Liver (tissue), 9 donors: ENCODE data around the gene CREB1. TPM values are rescaled to one million over a fixed set of nuclear protein-coding genes. Genes with fewer than 3 reads are reported as not detected.

Experiments
- DNase-seq: peaks from one replicate; pipeline ENCODE4 v3.0.0-alpha.2; 2017; ENCODE audit warnings: low spot score
- H3K27ac ChIP-seq, 2 donors: one replicate each; pipeline ENCODE4 v1.7.0; 2013; ENCODE audit warnings: inconsistent platforms in 2 of 2, low read length in 2 of 2, control low read depth in 1 of 2, low read depth in 1 of 2, mild to moderate bottlenecking in 1 of 2
- H3K27me3 ChIP-seq, 4 donors: one replicate each; pipeline versions ENCODE4 v1.6.1 to v1.7.0; 2013; ENCODE audit warnings: low read length in 3 of 4, inconsistent platforms in 1 of 4, mild to moderate bottlenecking in 1 of 4, moderate library complexity in 1 of 4; ENCODE audit not compliant: control insufficient read depth in 4 of 4, insufficient read depth in 4 of 4
- H3K36me3 ChIP-seq, 4 donors: one replicate each; pipeline versions ENCODE4 v1.6.1 to v1.7.0; 2013; ENCODE audit warnings: low read length in 3 of 4, mild to moderate bottlenecking in 3 of 4, low read depth in 1 of 4, moderate library complexity in 1 of 4; ENCODE audit not compliant: control insufficient read depth in 4 of 4, insufficient read depth in 3 of 4
- H3K4me1 ChIP-seq, 4 donors: one replicate each; pipeline versions ENCODE4 v1.6.1 to v1.7.0; 2013; ENCODE audit warnings: low read length in 3 of 4, mild to moderate bottlenecking in 3 of 4, moderate library complexity in 1 of 4; ENCODE audit not compliant: control insufficient read depth in 4 of 4, insufficient read depth in 4 of 4
- H3K4me3 ChIP-seq, 3 donors: one replicate each; pipeline versions ENCODE4 v1.6.1 to v1.7.0; 2013; ENCODE audit warnings: low read length in 3 of 3, control low read depth in 1 of 3, low read depth in 1 of 3, mild to moderate bottlenecking in 1 of 3
- H3K9ac ChIP-seq, 2 donors: one replicate each; pipeline ENCODE4 v1.7.0; 2013; ENCODE audit warnings: low read length in 2 of 2, mild to moderate bottlenecking in 2 of 2, moderate library complexity in 2 of 2, control low read depth in 1 of 2, low read depth in 1 of 2
- H3K9me3 ChIP-seq, 4 donors: one replicate each; pipeline versions ENCODE4 v1.6.1 to v1.7.0; 2013; ENCODE audit warnings: low read length in 3 of 4; ENCODE audit not compliant: control insufficient read depth in 4 of 4
- CTCF ChIP-seq: fragments of 150-350 bp; IDR thresholded peaks from 2 replicates; pipeline ENCODE4 v1.5.1; 2017; ENCODE audit warnings: improper control_type of control experiment, low read depth, low read length; ENCODE audit not compliant: missing input control
- EGR1 ChIP-seq, 2 donors: IDR thresholded peaks; 2 replicates each; pipeline ENCODE4 v1.6.1; 2016 to 2018; ENCODE audit warnings: antibody characterized with exemption in 2 of 2, low read depth in 2 of 2
- FOXA1 ChIP-seq: IDR thresholded peaks from 2 replicates; pipeline ENCODE4 v1.6.1; 2016; ENCODE audit warnings: antibody characterized with exemption
- FOXA2 ChIP-seq: IDR thresholded peaks from 2 replicates; pipeline ENCODE4 v1.6.1; 2016; ENCODE audit warnings: antibody characterized with exemption
- GABPA ChIP-seq, 2 donors: IDR thresholded peaks in 1 of 2; conservative IDR thresholded peaks in 1 of 2; 2 replicates each; pipeline ENCODE4 v1.6.1; 2016; ENCODE audit warnings: antibody characterized with exemption in 2 of 2, mild to moderate bottlenecking in 1 of 2, moderate library complexity in 1 of 2
- HNF4A ChIP-seq, 2 donors: conservative IDR thresholded peaks; 2 replicates each; pipeline ENCODE4 v1.6.1; 2016; ENCODE audit warnings: antibody characterized with exemption in 2 of 2, mild to moderate bottlenecking in 2 of 2
- HNF4G ChIP-seq: IDR thresholded peaks from 2 replicates; pipeline ENCODE4 v1.6.1; 2016; ENCODE audit warnings: antibody characterized with exemption
- JUND ChIP-seq, 2 donors: IDR thresholded peaks; 2 replicates each; pipeline ENCODE4 v1.6.1; 2016; ENCODE audit warnings: antibody characterized with exemption in 2 of 2
- NR2F2 ChIP-seq: IDR thresholded peaks from 2 replicates; pipeline ENCODE4 v1.6.1; 2016; ENCODE audit warnings: antibody characterized with exemption
- RAD21 ChIP-seq, 2 donors: IDR thresholded peaks; 2 replicates each; pipeline ENCODE4 v1.6.1; 2016; ENCODE audit warnings: antibody characterized with exemption in 2 of 2, mild to moderate bottlenecking in 2 of 2
- REST ChIP-seq: IDR thresholded peaks from 2 replicates; pipeline ENCODE4 v1.6.1; 2016; ENCODE audit warnings: antibody characterized with exemption, mild to moderate bottlenecking
- RXRA ChIP-seq, 2 donors: IDR thresholded peaks; 2 replicates each; pipeline ENCODE4 v1.6.1; 2017 to 2018; ENCODE audit warnings: antibody characterized with exemption in 2 of 2, mild to moderate bottlenecking in 1 of 2
- SP1 ChIP-seq: IDR thresholded peaks from 2 replicates; pipeline ENCODE4 v1.6.1; 2018; ENCODE audit warnings: antibody characterized with exemption, mild to moderate bottlenecking
- TAF1 ChIP-seq: conservative IDR thresholded peaks from 2 replicates; pipeline ENCODE4 v1.6.1; 2016; ENCODE audit warnings: antibody characterized with exemption, mild to moderate bottlenecking
- YY1 ChIP-seq: IDR thresholded peaks from 2 replicates; pipeline ENCODE4 v1.6.1; 2016; ENCODE audit warnings: antibody characterized with exemption, mild to moderate bottlenecking
- WGBS: extraction: QIAGEN DNeasy Blood & Tissue Kit; methylation state at CpG from one replicate; pipeline ENCODE4 v1.1.7; 2013; 5-methylcytosine and 5-hydroxymethylcytosine counted together
- polyA plus RNA-seq, 2 donors: library from polyadenylated mRNA; stranded (reverse) in 1 of 2; unstranded in 1 of 2; fragments of 200-250 nt in 1 of 2; fragments of >200 nt in 1 of 2; fragmentation: Nextera tagmentation in 1 of 2; extraction: Ambion mirVana in 1 of 2; gene quantifications; one replicate each; pipeline versions ENCODE4 v1.2.1 to v1.2.3, GENCODE V29; 2013 to 2015
- total RNA-seq, 2 donors: library from RNA; depleted of rRNA; stranded (reverse); fragments of >200 nt; gene quantifications; one replicate each; pipeline ENCODE4 v1.2.3, GENCODE V29; 2014
- TF ChIP-seq, protein P1 (sequence below): IDR thresholded peaks from 2 replicates; pipeline ENCODE4 v1.6.1; 2016; ENCODE audit warnings: antibody characterized with exemption
- donor health status: healthy.
- donor health status: healthy.
- donor health status: healthy.
- donor health status: healthy.
- donor health status: healthy.

The CREB1 gene
- total and polyA plus RNA-seq, 4 donors, result 4.4 to 24.4 (median 14.5) TPM

DNA sequence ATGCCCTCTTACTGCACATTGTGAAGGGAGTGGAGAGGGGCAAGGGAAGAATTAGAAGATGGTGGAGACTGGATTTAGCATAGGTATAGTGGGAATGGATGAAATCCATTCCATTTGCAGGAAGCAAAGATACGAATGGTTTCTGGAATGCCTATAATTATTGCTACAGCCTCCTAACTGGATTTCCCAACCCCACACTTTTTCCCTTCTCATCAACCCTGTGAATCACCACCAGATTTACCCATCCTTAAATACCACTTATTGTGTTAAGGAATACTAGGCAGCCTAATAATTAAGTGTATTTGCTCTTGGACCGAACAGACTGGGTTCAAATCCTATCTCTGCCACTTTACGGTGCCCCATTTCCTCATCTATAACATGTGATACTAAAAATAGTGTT lies 39.3 kb upstream of the CREB1 start:
- DNase-seq, result no peak
- Histone ChIP-seq H3K36me3 (no peaks in the 10 kb centered on the region), H3K27ac (no peak overlapping the region), H3K27me3 (no peaks in the 10 kb centered on the region), H3K4me1 (no peaks in the 10 kb centered on the region), H3K4me3 (no peak overlapping the region), H3K9me3 (no peaks in the 10 kb centered on the region), H3K9ac (no peak overlapping the region)
- TF ChIP-seq FOXA1, result no peak
- no peak for TF ChIP-seq TAF1
- TF ChIP-seq SP1, result no peak
- no peak for TF ChIP-seq CTCF
- no peak for TF ChIP-seq RAD21 (IDR thresholded peaks at IDR 0.05)
- no peak for TF ChIP-seq GABPA (IDR thresholded peaks at IDR 0.05 in 1 of 2, conservative IDR thresholded peaks at IDR 0.05 in 1 of 2)
- 95% methylated on average over 3 of the region's 3 CpGs for WGBS

DNA sequence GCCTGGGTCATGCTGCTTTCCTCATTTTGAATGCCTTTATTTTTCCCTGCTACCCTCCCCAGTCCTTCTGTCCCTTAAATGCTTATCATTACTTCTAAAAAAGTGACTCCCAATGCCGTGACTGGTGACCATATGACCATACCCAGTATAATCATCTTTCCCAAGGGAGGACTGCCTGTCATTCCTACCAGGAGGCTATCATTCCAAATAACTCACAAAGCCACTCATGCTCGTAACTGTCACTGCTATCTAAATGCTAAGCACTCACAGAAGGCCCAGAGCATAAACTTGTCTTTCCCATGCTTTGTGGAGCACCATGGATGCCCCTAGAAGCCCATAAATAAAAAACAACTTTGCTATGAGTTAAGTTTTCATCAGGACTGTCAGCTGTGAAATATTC lies 38.7 kb upstream of the CREB1 start:
- no peak overlapping the region for H3K4me3 ChIP-seq
- no peaks in the 10 kb centered on the region for H3K27me3 ChIP-seq
- H3K4me1 ChIP-seq, result no peaks in the 10 kb centered on the region
- no peaks in the 10 kb centered on the region for H3K9me3 ChIP-seq
- TF ChIP-seq FOXA1 (no peak), SP1 (no peak), REST (no peak), HNF4G (no peak), EGR1 (IDR thresholded peaks at IDR 0.05; ENCODE audit: low read depth in 2 of 2) (no peak), RAD21 (IDR thresholded peaks at IDR 0.05) (no peak), YY1 (no peak), JUND (IDR thresholded peaks at IDR 0.05) (no peak), RXRA (IDR thresholded peaks at IDR 0.05) (no peak)
- DNase-seq, result no peak
- no peaks in the 10 kb centered on the region for H3K36me3 ChIP-seq
- no peak overlapping the region for H3K9ac ChIP-seq
- 83% methylated on average over 2 of the region's 2 CpGs for WGBS
- H3K27ac ChIP-seq, result no peak overlapping the region

DNA sequence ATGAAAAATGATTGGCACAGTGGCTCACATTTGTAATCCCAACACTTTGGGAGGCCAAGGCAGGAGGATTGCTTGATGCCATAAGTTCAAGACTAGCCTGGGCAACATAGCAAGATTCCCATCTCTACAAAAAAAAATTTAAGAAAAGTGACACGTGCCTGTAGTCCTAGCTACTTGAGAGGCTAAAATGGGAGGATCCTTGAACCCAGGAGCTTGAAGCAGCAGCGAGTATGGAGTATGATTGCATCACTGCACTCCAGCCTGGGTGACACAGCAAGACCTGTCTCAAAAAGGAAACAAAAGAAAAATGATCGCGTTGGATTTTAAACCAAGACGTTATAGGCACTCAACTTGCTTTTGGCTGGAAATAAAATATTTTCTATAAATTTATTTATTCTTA lies 37.8 kb upstream of the CREB1 start:
- no peak for DNase-seq
- H3K9me3 ChIP-seq, result no peaks in the 10 kb centered on the region
- no peak overlapping the region for H3K4me3 ChIP-seq
- 73% methylated on average over 5 of the region's 5 CpGs for WGBS
- H3K27ac ChIP-seq, result no peak overlapping the region
- H3K36me3 ChIP-seq, result no peaks in the 10 kb centered on the region
- no peak overlapping the region for H3K9ac ChIP-seq
- no peaks in the 10 kb centered on the region for H3K4me1 ChIP-seq
- H3K27me3 ChIP-seq, result no peaks in the 10 kb centered on the region
- TF ChIP-seq HNF4A (conservative IDR thresholded peaks at IDR 0.05), result no peak
- TF ChIP-seq NR2F2, result no peak
- TF ChIP-seq GABPA (IDR thresholded peaks at IDR 0.05 in 1 of 2, conservative IDR thresholded peaks at IDR 0.05 in 1 of 2), result no peak
- no peak for TF ChIP-seq RAD21 (IDR thresholded peaks at IDR 0.05)
- no peak for TF ChIP-seq YY1
- TF ChIP-seq RXRA (IDR thresholded peaks at IDR 0.05), result no peak
- TF ChIP-seq REST, result no peak
- no peak for TF ChIP-seq CTCF
- no peak for TF ChIP-seq FOXA1
- TF ChIP-seq SP1, result no peak
- no peak for TF ChIP-seq FOXA2
- TF ChIP-seq, protein P1, sequence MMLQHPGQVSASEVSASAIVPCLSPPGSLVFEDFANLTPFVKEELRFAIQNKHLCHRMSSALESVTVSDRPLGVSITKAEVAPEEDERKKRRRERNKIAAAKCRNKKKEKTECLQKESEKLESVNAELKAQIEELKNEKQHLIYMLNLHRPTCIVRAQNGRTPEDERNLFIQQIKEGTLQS, result no peak
- no peak for TF ChIP-seq JUND (IDR thresholded peaks at IDR 0.05)
